Fibroblast of lung (primary cell): ENCODE data around the gene UBE2D2. TPM values are rescaled to one million over a fixed set of nuclear protein-coding genes. Genes with fewer than 3 reads are reported as not detected.

ENCODE experiments used
- DNase-seq, 2 donors: peaks; one replicate each; pipeline versions ENCODE4 v3.0.0 to v3.0.0-alpha.2; 2010; ENCODE audit warnings: low read depth in 2 of 2
- H2AFZ ChIP-seq: 2 replicates; pipeline ENCODE4 v1.5.1; 2012; ENCODE audit warnings: low read length, control low read depth, inconsistent platforms
- H3K27ac ChIP-seq: 2 replicates; pipeline ENCODE4 v1.5.1; 2011; ENCODE audit warnings: low read length, control low read depth; ENCODE audit not compliant: insufficient read depth
- H3K27me3 ChIP-seq: 2 replicates; pipeline ENCODE4 v1.5.1; 2011; ENCODE audit warnings: mild to moderate bottlenecking, low read length; ENCODE audit not compliant: control insufficient read depth, insufficient read depth
- H3K36me3 ChIP-seq: 2 replicates; pipeline ENCODE4 v1.5.1; 2011; ENCODE audit warnings: low read length; ENCODE audit not compliant: control insufficient read depth, insufficient read depth
- H3K4me1 ChIP-seq: 2 replicates; pipeline ENCODE4 v1.5.1; 2011; ENCODE audit warnings: low read length; ENCODE audit not compliant: control insufficient read depth, insufficient read depth; ENCODE audit errors: extremely low read depth
- H3K4me2 ChIP-seq: 2 replicates; pipeline ENCODE4 v1.5.1; 2011; ENCODE audit warnings: low read length, control low read depth; ENCODE audit not compliant: insufficient read depth; ENCODE audit errors: extremely low read depth
- H3K4me3 ChIP-seq, 4 experiments: fragments of 200-600 bp in 1 of 4; sonication (generic) in 1 of 4; replicated peaks in 1 of 4; 2 replicates each; pipeline ENCODE4 v1.5.1; 2011 to 2016; ENCODE audit warnings: low read length in 4 of 4, low read depth in 3 of 4, mild to moderate bottlenecking in 3 of 4, control low read depth in 2 of 4, inconsistent platforms in 1 of 4, mixed read lengths in 1 of 4; ENCODE audit not compliant: insufficient read depth in 1 of 4; ENCODE audit errors: control extremely low read depth in 1 of 4
- H3K79me2 ChIP-seq: 2 replicates; pipeline ENCODE4 v1.5.1; 2012; ENCODE audit warnings: mild to moderate bottlenecking, low read length, inconsistent platforms; ENCODE audit not compliant: control insufficient read depth, insufficient read depth
- H3K9ac ChIP-seq: 2 replicates; pipeline ENCODE4 v1.5.1; 2011; ENCODE audit warnings: mild to moderate bottlenecking, low read length, control low read depth; ENCODE audit not compliant: insufficient read depth
- H3K9me3 ChIP-seq: 2 replicates; pipeline ENCODE4 v1.5.1; 2012; ENCODE audit warnings: low read depth, low read length; ENCODE audit not compliant: control insufficient read depth, insufficient read depth
- H4K20me1 ChIP-seq: 2 replicates; pipeline ENCODE4 v1.5.1; 2011; ENCODE audit warnings: low read length; ENCODE audit not compliant: control insufficient read depth, insufficient read depth; ENCODE audit errors: extremely low read depth
- EZH2 ChIP-seq: IDR thresholded peaks from 2 replicates; pipeline ENCODE4 v1.5.1; 2012; ENCODE audit warnings: low read length, control low read depth, mild to moderate bottlenecking; ENCODE audit errors: missing control alignments
- polyA plus RNA-seq, 2 donors: library from polyadenylated mRNA; depleted of rRNA in 1 of 2; stranded (reverse) in 1 of 2; unstranded in 1 of 2; fragments of >200 nt; gene quantifications; 2 replicates each; pipeline ENCODE4 v1.2.1, GENCODE V29; 2011 to 2012; ENCODE audit warnings: missing spikeins in 1 of 2
- total RNA-seq: library from RNA; depleted of rRNA; stranded (reverse); fragments of >200 nt; gene quantifications from 2 replicates; pipeline ENCODE4 v1.2.1, GENCODE V29; 2014
- TF ChIP-seq, protein P1 (sequence below), 2 donors: IDR thresholded peaks in 1 of 2; conservative IDR thresholded peaks in 1 of 2; 1 replicate in 1 of 2; 2 replicates in 1 of 2; pipeline ENCODE4 v1.5.1; 2011 to 2012; ENCODE audit warnings: low read length in 2 of 2, control low read depth in 1 of 2, inconsistent platforms in 1 of 2, low read depth in 1 of 2, mild to moderate bottlenecking in 1 of 2

UBE2D2 gene
- total and polyA plus RNA-seq, 2 donors (not counting 1 experiment from before 2014, with no cell fraction given) = 56.5 to 62.9 TPM

GRCh38 chr5:139668064-139668880, 107.1 kb downstream of the UBE2D2 start:
- peak; percentile 42 to 58 for DNase-seq
- H3K4me2 ChIP-seq = peak overlapping the region; percentile 95
- H3K79me2 ChIP-seq = peaks cover 16% of the 10 kb centered on the region
- H3K27ac ChIP-seq = peak overlapping the region; percentile 90
- peak overlapping the region; percentile 5 to 53 (median 32) for H3K4me3 ChIP-seq
- no peaks in the 10 kb centered on the region for H3K9me3 ChIP-seq
- H3K9ac ChIP-seq = peak overlapping the region; percentile 75
- H3K36me3 ChIP-seq = no peaks in the 10 kb centered on the region
- peak overlapping the region; percentile 57 for H2AFZ ChIP-seq
- no peak for TF ChIP-seq EZH2
- TF ChIP-seq, protein P1, sequence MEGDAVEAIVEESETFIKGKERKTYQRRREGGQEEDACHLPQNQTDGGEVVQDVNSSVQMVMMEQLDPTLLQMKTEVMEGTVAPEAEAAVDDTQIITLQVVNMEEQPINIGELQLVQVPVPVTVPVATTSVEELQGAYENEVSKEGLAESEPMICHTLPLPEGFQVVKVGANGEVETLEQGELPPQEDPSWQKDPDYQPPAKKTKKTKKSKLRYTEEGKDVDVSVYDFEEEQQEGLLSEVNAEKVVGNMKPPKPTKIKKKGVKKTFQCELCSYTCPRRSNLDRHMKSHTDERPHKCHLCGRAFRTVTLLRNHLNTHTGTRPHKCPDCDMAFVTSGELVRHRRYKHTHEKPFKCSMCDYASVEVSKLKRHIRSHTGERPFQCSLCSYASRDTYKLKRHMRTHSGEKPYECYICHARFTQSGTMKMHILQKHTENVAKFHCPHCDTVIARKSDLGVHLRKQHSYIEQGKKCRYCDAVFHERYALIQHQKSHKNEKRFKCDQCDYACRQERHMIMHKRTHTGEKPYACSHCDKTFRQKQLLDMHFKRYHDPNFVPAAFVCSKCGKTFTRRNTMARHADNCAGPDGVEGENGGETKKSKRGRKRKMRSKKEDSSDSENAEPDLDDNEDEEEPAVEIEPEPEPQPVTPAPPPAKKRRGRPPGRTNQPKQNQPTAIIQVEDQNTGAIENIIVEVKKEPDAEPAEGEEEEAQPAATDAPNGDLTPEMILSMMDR (conservative IDR thresholded peaks at IDR 0.05 in 1 of 2, IDR thresholded peaks at IDR 0.05 in 1 of 2; ENCODE audit: low read depth in 1 of 2, low read length in 2 of 2) = no peak
- no peaks in the 10 kb centered on the region for H4K20me1 ChIP-seq
- peaks cover 17% of the 10 kb centered on the region for H3K4me1 ChIP-seq
- no peaks in the 10 kb centered on the region for H3K27me3 ChIP-seq

GRCh38 chr5:139668924-139669661, 108.0 kb downstream of the UBE2D2 start:
- Histone ChIP-seq H3K4me1 (peaks cover 17% of the 10 kb centered on the region), H2AFZ (peak overlapping the region; percentile 57), H4K20me1 (no peaks in the 10 kb centered on the region), H3K36me3 (no peaks in the 10 kb centered on the region), H3K9ac (no peak overlapping the region), H3K9me3 (no peaks in the 10 kb centered on the region), H3K27ac (peak overlapping the region; percentile 90), H3K79me2 (peaks cover 15% of the 10 kb centered on the region), H3K4me2 (peak overlapping the region; percentile 95), H3K4me3 (peak overlapping the region in 2 of 4 experiments; percentile 36 to 53), H3K27me3 (no peaks in the 10 kb centered on the region)
- TF ChIP-seq, protein P1 (conservative IDR thresholded peaks at IDR 0.05 in 1 of 2, IDR thresholded peaks at IDR 0.05 in 1 of 2; ENCODE audit: low read depth in 1 of 2, low read length in 2 of 2) = no peak
- TF ChIP-seq EZH2 = no peak
- no peak for DNase-seq

- H3K27ac ChIP-seq = no peak overlapping the region
- H3K4me3 ChIP-seq = no peak overlapping the region
- no peaks in the 10 kb centered on the region for H4K20me1 ChIP-seq
- H3K9ac ChIP-seq = no peak overlapping the region
- H3K36me3 ChIP-seq = no peaks in the 10 kb centered on the region
- H3K9me3 ChIP-seq = no peaks in the 10 kb centered on the region
- TF ChIP-seq, protein P1 (conservative IDR thresholded peaks at IDR 0.05 in 1 of 2, IDR thresholded peaks at IDR 0.05 in 1 of 2; ENCODE audit: low read depth in 1 of 2, low read length in 2 of 2) = no peak
- no peak for TF ChIP-seq EZH2
- H3K4me1 ChIP-seq = peaks cover 17% of the 10 kb centered on the region
- no peaks in the 10 kb centered on the region for H3K27me3 ChIP-seq
- no peak for DNase-seq
- no peak overlapping the region for H3K4me2 ChIP-seq
- no peak overlapping the region for H2AFZ ChIP-seq
- peaks cover 13% of the 10 kb centered on the region for H3K79me2 ChIP-seq
These were observed 108.7 kb downstream of the UBE2D2 start for GRCh38 chr5:139669662-139670368.
